Esophagus squamous epithelium (tissue), 5 donors: Measurements from ENCODE around the gene E2F2. TPM values are rescaled to one million over a fixed set of nuclear protein-coding genes. Genes with fewer than 3 reads are reported as not detected.
"Not testable (repeated sequence)": the region's sequence is repeated elsewhere in the genome, so short reads cannot be mapped to it uniquely, and the experiment has no call there.

Experiments used
- DNase-seq: peaks from one replicate; lab custom pipeline; 2025; lab: John Stamatoyannopoulos, UW
- H3K27ac ChIP-seq, 4 donors: fragments of 200-600 bp; sonication (generic); one replicate each; pipeline ENCODE4 v1.5.1; 2016 to 2019; ENCODE audit warnings: mild to moderate bottlenecking in 1 of 4
- H3K27me3 ChIP-seq, 4 donors: fragments of 200-600 bp; sonication (generic); 1 replicate in 3 of 4; 2 replicates in 1 of 4; pipeline versions ENCODE4 v1.5.1 to v1.6.0; 2017 to 2021; ENCODE audit warnings: antibody characterized with exemption in 1 of 4
- H3K36me3 ChIP-seq, 3 donors: fragments of 200-600 bp; sonication (generic); one replicate each; pipeline ENCODE4 v1.5.1; 2016 to 2019
- H3K4me1 ChIP-seq, 3 donors: fragments of 200-600 bp; sonication (generic); one replicate each; pipeline ENCODE4 v1.5.1; 2017 to 2019
- H3K4me3 ChIP-seq, 4 donors: fragments of 200-600 bp; sonication (generic); 1 replicate in 3 of 4; 2 replicates in 1 of 4; pipeline ENCODE4 v1.5.1; 2016 to 2019; ENCODE audit warnings: mild to moderate bottlenecking in 2 of 4, moderate library complexity in 1 of 4
- H3K9me3 ChIP-seq, 3 donors: fragments of 200-600 bp; sonication (generic); one replicate each; pipeline ENCODE4 v1.5.1; 2016 to 2019
- POLR2A ChIP-seq, 4 donors: fragments of 450-650 bp; IDR thresholded peaks; one replicate each; pipeline ENCODE4 v1.6.1; 2017; ENCODE audit warnings: antibody characterized with exemption in 4 of 4, mild to moderate bottlenecking in 4 of 4, moderate library complexity in 3 of 4
- WGBS, 2 donors: methylation state at CpG; one replicate each; pipeline ENCODE4 v1.1.5; 2018; 5-methylcytosine and 5-hydroxymethylcytosine counted together
- intact Hi-C: fragments of 100-400 bp; cut with DNase I; formaldehyde crosslinking; loops from one replicate; pipeline ENCODE4 v1.15.0; 2022
- total RNA-seq, 4 donors: library from RNA; depleted of rRNA; stranded (reverse); fragments of >200 nt; gene quantifications; one replicate each; pipeline ENCODE4 v1.1.0, GENCODE V29; 2016
- TF ChIP-seq, protein P1 (sequence below), 6 experiments: fragments of 450-650 bp in 4 of 6; fragments of 200-600 bp in 2 of 6; sonication (generic) in 2 of 6; IDR thresholded peaks; one replicate each; pipeline ENCODE4 v1.5.1; 2016 to 2019; ENCODE audit warnings: antibody characterized with exemption in 6 of 6, mild to moderate bottlenecking in 4 of 6, moderate library complexity in 4 of 6
- donor health status: DM: yes; HTN: yes; CAD: no.

The E2F2 gene
- total RNA-seq, 4 donors from 2014 or later: 10.1 to 16.9 (median 11.8) TPM

DNA sequence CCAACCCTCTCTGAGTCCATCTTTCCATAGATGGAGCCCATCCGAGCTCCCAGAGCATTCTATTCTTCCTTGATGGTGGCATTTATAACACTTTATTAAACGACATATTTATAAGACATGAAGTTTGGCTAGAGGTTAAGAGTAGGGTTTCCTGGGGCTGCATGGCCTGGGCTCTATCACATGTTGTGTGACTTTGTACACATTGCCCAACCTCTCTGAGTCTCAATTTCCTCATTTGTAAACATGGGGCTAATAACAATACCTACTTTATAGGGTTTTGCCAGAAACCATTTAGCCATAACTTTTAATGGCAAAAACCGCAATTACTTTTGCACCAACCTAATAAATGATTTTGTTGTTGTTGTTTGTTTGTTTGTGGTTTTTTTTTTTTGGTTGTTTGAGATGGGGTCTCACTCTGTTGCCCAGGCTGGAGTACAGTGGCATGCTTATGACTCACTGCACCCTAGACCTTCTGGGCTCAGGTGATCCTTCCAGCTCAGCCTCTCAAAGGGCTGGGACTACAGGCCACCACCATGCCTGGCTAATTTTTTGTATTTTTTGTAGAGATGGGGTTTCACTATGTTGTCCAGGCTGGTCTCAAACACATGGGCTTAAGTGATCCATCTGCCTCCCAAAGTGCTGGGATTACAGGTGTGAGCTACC lies 33.1 kb downstream of the E2F2 start:
- no peak overlapping the region for H3K27ac ChIP-seq
- no peaks in the 10 kb centered on the region for H3K36me3 ChIP-seq
- H3K4me1 ChIP-seq: peaks cover 0 to 6% (median 0%) of the 10 kb centered on the region in 3 donors
- 68 to 72% methylated on average over 3 of the region's 3 CpGs for WGBS, 2 donors
- no peaks in the 10 kb centered on the region for H3K9me3 ChIP-seq
- intact Hi-C loops: no loop called here
- no peak for TF ChIP-seq POLR2A (IDR thresholded peaks at IDR 0.05)
- TF ChIP-seq, protein P1, sequence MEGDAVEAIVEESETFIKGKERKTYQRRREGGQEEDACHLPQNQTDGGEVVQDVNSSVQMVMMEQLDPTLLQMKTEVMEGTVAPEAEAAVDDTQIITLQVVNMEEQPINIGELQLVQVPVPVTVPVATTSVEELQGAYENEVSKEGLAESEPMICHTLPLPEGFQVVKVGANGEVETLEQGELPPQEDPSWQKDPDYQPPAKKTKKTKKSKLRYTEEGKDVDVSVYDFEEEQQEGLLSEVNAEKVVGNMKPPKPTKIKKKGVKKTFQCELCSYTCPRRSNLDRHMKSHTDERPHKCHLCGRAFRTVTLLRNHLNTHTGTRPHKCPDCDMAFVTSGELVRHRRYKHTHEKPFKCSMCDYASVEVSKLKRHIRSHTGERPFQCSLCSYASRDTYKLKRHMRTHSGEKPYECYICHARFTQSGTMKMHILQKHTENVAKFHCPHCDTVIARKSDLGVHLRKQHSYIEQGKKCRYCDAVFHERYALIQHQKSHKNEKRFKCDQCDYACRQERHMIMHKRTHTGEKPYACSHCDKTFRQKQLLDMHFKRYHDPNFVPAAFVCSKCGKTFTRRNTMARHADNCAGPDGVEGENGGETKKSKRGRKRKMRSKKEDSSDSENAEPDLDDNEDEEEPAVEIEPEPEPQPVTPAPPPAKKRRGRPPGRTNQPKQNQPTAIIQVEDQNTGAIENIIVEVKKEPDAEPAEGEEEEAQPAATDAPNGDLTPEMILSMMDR (IDR thresholded peaks at IDR 0.05): no peak
- H3K4me3 ChIP-seq: no peak overlapping the region
- no peak for DNase-seq
- no peaks in the 10 kb centered on the region for H3K27me3 ChIP-seq

DNA sequence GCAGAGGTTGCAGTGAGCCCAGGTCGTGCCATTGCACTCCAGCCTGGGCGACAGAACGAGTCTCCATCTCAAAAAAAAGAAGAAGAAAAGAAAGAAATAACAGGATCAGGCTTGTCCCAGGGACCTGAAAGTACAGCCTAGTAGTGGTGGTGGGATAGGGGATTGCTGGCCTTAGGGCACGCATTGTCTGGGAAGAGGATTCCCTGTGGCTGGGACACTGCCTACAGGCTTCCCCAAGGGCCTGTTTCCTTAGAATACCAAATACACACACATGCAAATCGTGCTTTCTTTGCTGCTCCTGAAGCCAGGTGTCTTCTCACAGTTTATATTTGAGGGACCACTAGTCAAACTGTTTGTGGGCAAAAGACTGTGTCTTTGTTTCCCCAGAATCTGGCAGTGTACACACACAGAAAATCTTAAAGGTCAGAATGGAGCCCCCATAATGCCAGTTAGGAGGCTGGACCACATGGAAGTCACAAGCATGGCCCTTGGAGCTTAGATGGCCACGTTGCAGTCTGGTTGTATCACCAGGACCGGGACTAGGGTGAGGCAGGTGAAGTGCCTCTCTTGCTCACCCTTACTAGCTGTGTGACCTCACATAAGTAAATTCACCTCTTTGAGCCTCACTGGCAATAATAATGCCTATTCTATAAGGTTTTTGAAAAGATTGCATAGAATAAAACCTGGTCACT lies 34.4 kb downstream of the E2F2 start:
- peaks cover 0 to 6% (median 0%) of the 10 kb centered on the region in 3 donors for H3K4me1 ChIP-seq
- H3K9me3 ChIP-seq: no peaks in the 10 kb centered on the region
- TF ChIP-seq POLR2A (IDR thresholded peaks at IDR 0.05): no peak
- TF ChIP-seq, protein P1 (IDR thresholded peaks at IDR 0.05): no peak
- H3K4me3 ChIP-seq: no peak overlapping the region
- H3K27ac ChIP-seq: no peak overlapping the region
- intact Hi-C loops: no loop called here
- WGBS, 2 donors: 54 to 68% methylated on average over 6 to 7 of the region's 7 CpGs
- DNase-seq: no peak
- H3K27me3 ChIP-seq: no peaks in the 10 kb centered on the region
- H3K36me3 ChIP-seq: no peaks in the 10 kb centered on the region

DNA sequence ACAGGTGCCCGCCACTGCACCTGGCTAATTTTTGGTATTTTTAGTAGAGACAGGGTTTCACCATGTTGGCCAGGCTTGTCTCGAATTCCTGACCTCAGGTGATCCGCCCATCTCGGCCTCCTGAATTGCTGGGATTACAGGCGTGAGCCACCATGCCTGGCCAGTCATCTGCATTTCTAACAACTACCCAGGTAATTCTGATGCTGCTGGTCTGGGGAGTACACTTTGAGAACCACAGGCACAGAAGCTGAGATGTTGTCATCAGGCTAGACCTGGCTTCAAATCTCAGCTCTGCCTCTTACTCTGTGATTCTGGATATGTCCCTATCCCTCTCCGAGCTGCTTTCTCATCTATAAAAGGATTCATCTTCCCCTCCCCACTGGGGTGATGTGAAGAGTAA lies 36.2 kb downstream of the E2F2 start:
- H3K27me3 ChIP-seq, H3K4me3 ChIP-seq, intact Hi-C loops, H3K9me3 ChIP-seq, H3K36me3 ChIP-seq, H3K27ac ChIP-seq, DNase-seq, H3K4me1 ChIP-seq: not testable (repeated sequence)
- 63 to 97% methylated on average over 5 to 6 of the region's 6 CpGs for WGBS, 2 donors

DNA sequence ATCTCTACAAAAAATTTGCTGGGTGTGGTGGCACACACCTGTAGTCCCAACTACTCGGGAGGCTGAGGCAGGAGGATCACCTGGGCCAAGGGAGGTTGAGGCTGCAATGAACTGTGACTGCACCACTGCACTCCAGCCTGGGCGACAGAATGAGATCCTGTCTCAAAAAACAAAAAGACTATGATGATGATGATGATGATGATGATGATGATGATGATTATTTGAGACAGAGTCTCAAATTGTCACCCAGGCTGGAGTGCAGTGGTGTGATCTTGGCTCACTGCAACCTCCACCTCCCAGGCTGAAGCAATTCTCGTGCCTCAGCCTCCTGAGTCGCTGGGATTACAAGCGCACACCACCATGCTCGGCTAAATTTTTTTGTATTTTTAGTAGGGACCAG lies 38.3 kb downstream of the E2F2 start:
- H3K4me3 ChIP-seq, H3K27me3 ChIP-seq, H3K9me3 ChIP-seq, H3K4me1 ChIP-seq, H3K27ac ChIP-seq, DNase-seq, H3K36me3 ChIP-seq: not testable (repeated sequence)
- intact Hi-C loops: loop anchor here (2.0 kb wide), 1 partner anchor 48 kb away; no protein-coding TSS in a partner anchor
- WGBS, 2 donors: 66 to 85% methylated on average over 5 to 6 of the region's 6 CpGs

DNA sequence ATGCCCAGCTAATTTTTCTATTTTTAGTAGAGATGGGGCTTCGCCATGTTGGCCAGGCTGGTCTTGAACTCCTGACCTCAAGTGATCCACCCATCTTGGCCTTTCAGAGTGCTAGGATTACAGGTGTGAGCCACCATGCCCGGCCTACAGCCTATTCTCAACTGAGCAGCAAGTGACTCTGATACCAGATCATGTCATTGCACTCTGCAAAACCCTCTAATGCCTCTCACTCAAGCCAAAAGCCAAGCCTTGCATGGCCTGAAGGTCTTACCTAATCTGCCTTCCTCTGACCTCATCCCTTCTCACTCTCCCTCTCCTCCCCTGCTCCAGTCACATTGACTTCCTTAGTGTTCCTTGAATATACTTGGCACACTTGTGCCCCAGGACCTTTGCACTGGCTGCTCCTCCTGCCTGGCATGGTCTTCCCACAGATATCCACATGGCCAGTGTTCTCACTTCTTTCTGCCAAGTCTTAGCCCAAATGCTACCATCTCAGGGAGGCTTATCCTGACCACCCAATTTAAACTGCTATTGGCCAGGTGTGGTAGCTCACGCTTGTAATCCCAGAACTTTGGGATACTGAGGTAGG lies 38.8 kb downstream of the E2F2 start:
- H3K9me3 ChIP-seq: no peaks in the 10 kb centered on the region
- no peak overlapping the region for H3K27ac ChIP-seq
- intact Hi-C loops: loop anchor here (2.0 kb wide), 1 partner anchor 49 kb away; no protein-coding TSS in a partner anchor
- H3K4me1 ChIP-seq: peaks cover 0 to 3% (median 0%) of the 10 kb centered on the region in 3 donors
- TF ChIP-seq, protein P1 (IDR thresholded peaks at IDR 0.05): no peak
- no peak for TF ChIP-seq POLR2A (IDR thresholded peaks at IDR 0.05)
- H3K27me3 ChIP-seq: peaks cover 0 to 4% (median 0%) of the 10 kb centered on the region in 4 donors
- no peak for DNase-seq
- H3K36me3 ChIP-seq: no peaks in the 10 kb centered on the region
- WGBS, 2 donors: 66 to 86% methylated on average over 2 to 3 of the region's 3 CpGs
- no peak overlapping the region for H3K4me3 ChIP-seq

DNA sequence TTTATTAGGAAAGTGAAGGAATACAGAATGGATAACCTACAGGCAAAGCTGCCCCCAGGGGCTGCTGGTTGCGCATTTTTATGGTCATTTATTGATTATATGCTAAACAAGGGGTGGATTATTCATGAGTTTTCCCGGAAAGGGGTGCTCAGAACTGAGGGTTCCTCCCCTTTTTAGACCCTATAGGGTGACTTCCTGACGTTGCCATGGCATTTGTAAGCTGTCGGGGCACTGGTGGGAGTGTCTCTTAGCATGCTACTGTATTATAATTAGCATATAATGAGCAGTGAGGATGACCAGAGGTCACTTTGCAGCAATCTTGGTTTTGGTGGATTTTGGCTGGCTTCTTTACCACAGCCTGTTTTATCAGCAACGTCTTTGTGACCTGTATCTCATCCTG lies 41.2 kb downstream of the E2F2 start:
- WGBS, 2 donors: 47 to 64% methylated on average over 3 to 5 of the region's 5 CpGs
- H3K27me3 ChIP-seq: peaks cover 0 to 4% (median 0%) of the 10 kb centered on the region in 4 donors
- no peak for DNase-seq
- H3K4me3 ChIP-seq: no peak overlapping the region
- peaks cover 2 to 5% (median 3%) of the 10 kb centered on the region in 3 donors for H3K4me1 ChIP-seq
- TF ChIP-seq POLR2A (IDR thresholded peaks at IDR 0.05): no peak
- TF ChIP-seq, protein P1 (IDR thresholded peaks at IDR 0.05): no peak
- no peaks in the 10 kb centered on the region for H3K36me3 ChIP-seq
- H3K9me3 ChIP-seq: no peaks in the 10 kb centered on the region
- intact Hi-C loops: no loop called here
- no peak overlapping the region for H3K27ac ChIP-seq
